Epithelial cell of esophagus (primary cell): ENCODE results near the gene RGMA.

Experiments used
- DNase-seq: peaks from one replicate; pipeline ENCODE4 v3.0.0; 2010; ENCODE audit warnings: low read depth
- H3K4me3 ChIP-seq: 2 replicates; pipeline ENCODE4 v1.5.1; 2011; ENCODE audit warnings: mild to moderate bottlenecking, low read length, control low read depth
- TF ChIP-seq, protein P1 (sequence below): IDR thresholded peaks from 2 replicates; pipeline ENCODE4 v1.5.1; 2011; ENCODE audit warnings: low read depth, mild to moderate bottlenecking, low read length, control low read depth, inconsistent platforms; ENCODE audit not compliant: insufficient read depth; ENCODE audit errors: missing control alignments

Gene RGMA

DNA sequence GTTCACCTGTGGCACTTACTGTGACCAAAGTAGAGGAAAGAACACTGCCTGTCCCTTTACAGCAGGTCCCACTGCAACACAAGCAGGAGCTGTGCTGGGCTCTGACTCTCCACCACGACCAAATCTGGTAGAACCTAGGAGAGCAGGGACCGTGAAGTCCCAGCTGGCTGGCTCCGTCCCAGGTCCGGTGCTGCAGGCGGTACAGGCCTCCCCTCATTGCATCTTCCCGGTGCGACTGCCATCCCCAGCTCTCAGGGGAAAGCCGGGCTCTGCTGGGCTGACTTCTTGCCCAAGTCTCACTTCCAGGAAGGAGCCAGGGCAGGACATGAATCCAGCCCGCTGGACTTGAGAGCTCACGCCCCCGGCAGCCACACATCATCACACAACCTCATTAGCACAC is 33.8 kb downstream of the RGMA start:
- DNase-seq, result no peak
- no peak overlapping the region for H3K4me3 ChIP-seq
- TF ChIP-seq, protein P1, sequence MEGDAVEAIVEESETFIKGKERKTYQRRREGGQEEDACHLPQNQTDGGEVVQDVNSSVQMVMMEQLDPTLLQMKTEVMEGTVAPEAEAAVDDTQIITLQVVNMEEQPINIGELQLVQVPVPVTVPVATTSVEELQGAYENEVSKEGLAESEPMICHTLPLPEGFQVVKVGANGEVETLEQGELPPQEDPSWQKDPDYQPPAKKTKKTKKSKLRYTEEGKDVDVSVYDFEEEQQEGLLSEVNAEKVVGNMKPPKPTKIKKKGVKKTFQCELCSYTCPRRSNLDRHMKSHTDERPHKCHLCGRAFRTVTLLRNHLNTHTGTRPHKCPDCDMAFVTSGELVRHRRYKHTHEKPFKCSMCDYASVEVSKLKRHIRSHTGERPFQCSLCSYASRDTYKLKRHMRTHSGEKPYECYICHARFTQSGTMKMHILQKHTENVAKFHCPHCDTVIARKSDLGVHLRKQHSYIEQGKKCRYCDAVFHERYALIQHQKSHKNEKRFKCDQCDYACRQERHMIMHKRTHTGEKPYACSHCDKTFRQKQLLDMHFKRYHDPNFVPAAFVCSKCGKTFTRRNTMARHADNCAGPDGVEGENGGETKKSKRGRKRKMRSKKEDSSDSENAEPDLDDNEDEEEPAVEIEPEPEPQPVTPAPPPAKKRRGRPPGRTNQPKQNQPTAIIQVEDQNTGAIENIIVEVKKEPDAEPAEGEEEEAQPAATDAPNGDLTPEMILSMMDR, result no peak

DNA sequence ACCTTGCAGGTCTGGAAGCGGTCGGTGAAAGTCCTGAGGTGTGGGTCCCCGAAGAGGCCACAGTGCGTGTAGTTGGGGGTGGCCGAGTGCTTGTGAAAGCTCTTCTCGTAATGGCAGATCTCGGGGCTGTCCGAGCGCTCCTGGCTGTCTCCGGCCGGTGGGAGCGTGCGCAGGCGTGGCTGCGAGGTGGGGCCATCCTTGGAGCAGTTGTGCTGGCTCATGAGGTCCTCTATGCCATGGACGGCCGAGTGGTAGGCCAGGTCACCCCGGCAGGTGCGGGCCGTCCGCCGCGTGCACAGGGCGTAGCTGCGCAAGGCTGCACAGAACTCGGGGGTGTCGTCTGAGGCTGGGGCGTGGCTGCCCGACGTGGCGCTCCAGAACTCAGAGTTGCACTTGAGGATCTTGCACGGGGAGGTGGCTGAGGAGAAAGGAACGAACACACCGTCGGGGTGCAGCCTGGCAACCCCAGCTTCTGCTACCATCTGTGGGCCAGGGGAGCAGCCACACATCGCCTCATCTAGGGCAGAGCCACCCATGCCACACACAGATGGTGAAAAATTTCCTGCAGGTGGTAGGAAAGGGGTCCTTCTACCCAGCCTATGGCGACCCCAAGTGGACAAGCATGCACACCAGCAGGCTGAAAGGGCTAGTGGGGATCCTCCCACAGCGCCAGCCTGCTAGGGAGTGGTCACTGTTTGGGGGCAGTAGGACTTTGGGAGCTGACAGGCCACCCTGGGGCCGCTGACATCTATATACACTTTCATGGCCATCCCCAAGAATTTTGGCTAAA is 36.7 kb downstream of the RGMA start:
- TF ChIP-seq, protein P1, result no peak
- DNase-seq, result no peak
- no peak overlapping the region for H3K4me3 ChIP-seq

DNA sequence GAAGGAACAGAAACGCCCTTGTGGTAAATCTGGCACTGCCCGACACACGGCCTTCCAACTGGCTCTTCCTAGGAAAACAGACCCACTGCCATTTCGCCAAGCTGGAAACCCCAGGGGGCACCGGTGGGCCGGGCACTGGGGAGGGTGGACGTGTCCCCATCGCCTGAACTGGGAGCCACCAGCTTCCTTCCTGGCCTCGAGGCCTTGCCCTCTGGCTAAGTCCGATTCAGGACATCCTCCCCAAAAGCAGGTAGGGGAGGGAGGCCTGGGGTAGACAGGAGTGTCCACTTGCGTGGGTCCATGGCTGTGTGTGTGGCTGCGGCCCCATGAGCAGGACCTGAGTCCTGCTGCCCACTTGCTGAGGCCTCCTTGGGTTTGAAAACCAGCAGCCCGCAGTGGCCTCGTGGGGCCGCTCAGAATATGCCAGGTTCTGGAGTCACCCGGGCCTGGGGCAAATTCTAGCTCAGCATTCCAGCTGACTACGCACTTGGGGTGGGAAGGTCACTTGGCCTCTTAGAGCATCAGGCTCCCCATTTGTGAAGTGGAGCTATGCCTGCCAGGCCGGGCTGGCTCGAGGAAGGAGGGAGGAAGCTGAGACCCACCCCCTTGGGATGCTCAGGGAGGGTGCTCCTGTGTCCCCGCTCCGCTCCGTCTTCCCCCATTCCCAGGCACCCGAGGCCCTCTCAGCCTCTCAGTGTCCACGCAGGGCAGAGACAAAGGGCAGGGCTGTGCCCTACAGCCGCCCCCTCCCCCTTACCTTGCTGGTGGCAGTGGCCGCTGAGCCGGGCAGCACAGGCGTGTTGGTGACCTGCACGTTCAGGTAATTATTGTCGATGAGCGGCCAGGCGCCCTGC is 37.5 kb downstream of the RGMA start:
- no peak overlapping the region for H3K4me3 ChIP-seq
- TF ChIP-seq, protein P1, result no peak

DNA sequence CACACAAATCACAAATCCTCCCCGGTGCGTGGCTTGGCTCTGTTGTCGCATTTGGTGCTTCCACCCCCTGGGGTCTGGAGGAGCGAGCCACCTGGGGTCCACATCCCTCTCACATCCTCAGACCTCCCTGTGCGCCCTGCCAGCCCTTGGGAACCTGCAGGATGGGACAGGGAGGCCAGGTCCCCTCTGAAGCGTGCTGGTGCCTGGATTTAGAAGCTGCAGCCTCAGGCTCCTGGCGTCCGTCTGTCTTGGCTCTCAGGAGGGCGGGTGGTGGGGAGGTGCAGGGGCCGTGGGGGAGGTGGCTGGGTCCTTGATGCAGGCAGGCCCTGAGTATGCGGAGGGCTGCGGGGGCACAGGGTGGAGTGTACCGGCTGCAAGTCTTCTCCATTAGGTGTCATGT is 38.4 kb downstream of the RGMA start:
- TF ChIP-seq, protein P1, result no peak
- H3K4me3 ChIP-seq, result no peak overlapping the region
- no peak for DNase-seq

More for the DNA sequence above, 37.5 kb downstream of the RGMA start:
- no peak for DNase-seq

DNA sequence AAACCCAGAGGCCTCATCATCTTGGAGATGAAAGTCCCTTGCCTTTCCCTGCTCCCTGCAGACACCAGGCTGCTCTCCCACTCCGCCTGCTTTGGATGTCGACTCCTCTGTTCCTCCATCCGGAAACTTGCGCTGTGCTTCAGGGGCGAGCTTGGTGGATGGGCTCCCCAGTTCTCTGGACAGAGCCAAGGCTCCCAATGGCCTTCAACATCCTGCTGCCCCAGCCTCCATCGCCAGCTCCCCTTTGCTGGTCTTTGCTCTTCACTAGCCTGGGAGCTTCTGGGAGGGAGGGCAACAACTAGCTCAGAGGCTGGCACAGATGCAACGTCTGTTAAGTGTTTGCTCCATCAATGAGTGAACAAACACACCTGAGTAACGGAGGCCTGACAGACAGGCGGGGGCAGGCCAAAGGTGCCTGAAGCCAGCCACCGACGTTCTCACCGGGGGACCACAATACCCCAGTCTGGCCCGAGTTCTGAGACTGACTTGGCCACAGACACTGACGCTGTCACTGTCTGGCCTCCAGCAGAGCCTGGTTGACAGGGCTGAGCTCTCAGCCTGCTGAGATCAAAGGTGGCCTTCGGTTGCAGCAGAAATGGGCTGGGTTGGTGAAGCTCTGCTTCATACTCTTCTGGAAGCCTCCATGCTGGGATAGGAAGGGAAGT is 39.0 kb downstream of the RGMA start:
- H3K4me3 ChIP-seq, result no peak overlapping the region
- TF ChIP-seq, protein P1, result no peak
- DNase-seq, result no peak

DNA sequence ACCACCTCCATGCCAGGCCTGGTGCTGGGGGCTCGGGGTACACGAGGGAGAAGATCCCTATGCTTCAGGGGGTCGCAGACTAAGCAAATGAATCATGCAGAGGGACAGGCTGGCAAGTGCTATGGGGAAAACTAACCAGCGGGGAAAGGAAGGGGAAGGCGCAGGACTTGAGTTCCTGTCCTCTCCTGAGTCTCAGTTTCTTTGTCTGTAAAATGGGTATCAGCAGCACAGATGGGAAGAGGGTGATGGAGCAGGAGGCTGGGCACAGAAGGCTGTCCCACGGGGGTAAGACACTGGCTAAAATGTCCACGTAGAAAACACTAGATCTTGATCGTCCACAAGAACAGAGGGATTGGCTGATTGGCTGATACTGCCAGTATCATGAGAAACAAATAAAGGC is 39.8 kb downstream of the RGMA start:
- no peak for DNase-seq
- H3K4me3 ChIP-seq, result no peak overlapping the region
- TF ChIP-seq, protein P1, result no peak
